Neuron (in vitro differentiated cells): ENCODE data around the gene NT5M.

Experiments used
- H2AFZ ChIP-seq: one replicate; pipeline ENCODE4 v1.6.1; 2013; ENCODE audit warnings: low read depth, mild to moderate bottlenecking, inconsistent platforms, low read length, moderate library complexity
- H3K27me3 ChIP-seq: one replicate; pipeline ENCODE4 v1.6.1; 2013; ENCODE audit warnings: low read length; ENCODE audit not compliant: insufficient read depth
- H3K36me3 ChIP-seq: one replicate; pipeline ENCODE4 v1.6.1; 2013; ENCODE audit warnings: low read length; ENCODE audit not compliant: insufficient read depth
- H3K4me1 ChIP-seq: one replicate; pipeline ENCODE4 v1.6.1; 2013; ENCODE audit warnings: low read length; ENCODE audit not compliant: insufficient read depth
- H3K4me3 ChIP-seq: 2 replicates; pipeline ENCODE4 v1.5.1; 2013; ENCODE audit warnings: mild to moderate bottlenecking, low read length, moderate library complexity
- H3K9me3 ChIP-seq: one replicate; pipeline ENCODE4 v1.6.1; 2013; ENCODE audit warnings: low read length

The NT5M gene

DNA sequence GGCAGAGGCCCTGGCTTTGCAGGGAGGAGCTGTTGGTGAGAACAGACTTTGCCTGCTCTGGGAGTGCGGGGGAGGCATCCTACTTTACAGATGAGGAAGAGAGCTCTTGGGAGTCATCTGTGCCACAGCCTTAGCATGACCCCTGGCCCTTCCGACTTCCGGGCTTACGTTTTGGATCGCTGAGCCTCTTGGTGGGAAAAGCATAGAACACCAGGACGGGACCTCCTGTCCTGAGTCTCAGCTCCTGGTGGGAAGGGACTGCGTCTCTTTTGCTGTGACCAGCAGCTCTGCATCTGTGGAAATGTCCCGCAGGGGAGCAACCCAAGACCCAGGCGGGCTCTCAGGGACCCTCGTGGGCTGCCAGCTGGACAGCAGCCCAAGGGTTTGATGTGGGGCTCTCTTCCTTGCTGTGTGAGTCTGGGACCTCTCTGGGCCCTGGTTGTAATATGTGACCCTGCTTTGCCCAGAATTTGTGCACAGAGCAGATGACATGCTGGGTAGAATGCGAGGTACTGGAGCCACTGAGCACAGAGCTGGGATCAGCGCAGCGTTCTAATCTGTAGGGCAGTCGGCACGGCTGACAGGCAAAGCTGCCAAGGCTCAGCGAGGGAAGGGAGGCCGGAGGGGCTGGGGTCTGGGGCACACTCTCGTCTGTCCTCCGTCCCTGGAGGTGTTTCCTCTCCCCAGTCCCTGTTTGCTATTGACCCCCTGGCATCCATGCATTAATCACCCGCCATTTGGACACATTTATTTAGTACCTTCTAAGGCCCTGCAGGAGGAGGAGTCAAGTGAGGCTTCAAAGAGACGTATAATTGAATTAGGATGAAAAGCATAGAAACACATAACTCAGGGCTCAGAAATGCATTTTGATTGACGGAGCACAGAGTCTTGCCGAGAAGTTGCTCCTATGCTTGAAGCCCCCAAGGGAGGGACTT, 64.0 kb downstream of the NT5M start:
- no peak overlapping the region for H2AFZ ChIP-seq
- no peaks in the 10 kb centered on the region for H3K36me3 ChIP-seq
- no peak overlapping the region for H3K4me3 ChIP-seq
- peaks cover 6% of the 10 kb centered on the region for H3K9me3 ChIP-seq
- peaks cover 11% of the 10 kb centered on the region for H3K4me1 ChIP-seq
- no peaks in the 10 kb centered on the region for H3K27me3 ChIP-seq

DNA sequence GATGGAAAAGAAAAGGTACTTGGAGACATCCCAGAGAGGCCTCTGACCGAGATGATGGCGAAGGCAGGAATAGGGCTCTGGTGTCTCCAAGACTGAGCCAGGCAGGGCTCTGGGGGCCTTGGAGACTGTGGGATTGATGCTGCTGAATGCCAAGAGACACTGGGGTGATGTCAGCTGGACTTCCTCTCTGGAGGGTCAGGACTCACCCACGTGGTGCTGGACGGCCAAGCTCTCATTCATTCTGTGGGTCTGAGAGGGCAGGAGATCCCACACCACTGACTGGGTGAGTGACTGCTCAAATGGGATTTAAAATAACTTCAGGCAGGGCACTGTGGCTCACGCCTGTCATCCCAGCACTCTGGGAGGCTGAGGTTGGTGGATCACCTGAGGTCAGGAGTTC, 64.8 kb downstream of the NT5M start:
- Histone ChIP-seq H2AFZ (no peak overlapping the region), H3K27me3 (no peaks in the 10 kb centered on the region), H3K36me3 (no peaks in the 10 kb centered on the region), H3K4me1 (peaks cover 11% of the 10 kb centered on the region), H3K9me3 (peaks cover 6% of the 10 kb centered on the region), H3K4me3 (no peak overlapping the region)

DNA sequence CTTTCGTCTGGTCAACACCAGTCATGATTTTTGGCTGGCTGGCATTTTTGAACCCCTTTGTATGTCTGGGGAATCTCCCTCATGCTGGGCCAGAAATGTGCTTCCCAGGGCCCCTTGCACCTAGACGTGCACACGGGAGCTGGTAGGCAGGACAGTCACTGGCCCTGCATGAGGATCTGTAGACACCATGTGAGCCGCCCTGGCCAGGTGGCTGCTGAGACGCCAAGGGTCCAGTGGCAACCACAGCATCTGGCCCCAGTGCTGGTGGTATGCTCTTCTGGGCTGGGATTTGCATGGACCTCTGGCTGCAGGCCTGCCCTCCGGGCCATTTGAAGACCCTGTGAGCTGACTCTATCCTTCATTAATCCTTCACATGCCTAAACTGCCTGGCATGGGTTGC, 67.5 kb downstream of the NT5M start:
- H2AFZ ChIP-seq = no peak overlapping the region
- no peaks in the 10 kb centered on the region for H3K27me3 ChIP-seq
- H3K4me1 ChIP-seq = no peaks in the 10 kb centered on the region
- H3K9me3 ChIP-seq = peaks cover 4% of the 10 kb centered on the region
- no peak overlapping the region for H3K4me3 ChIP-seq
- H3K36me3 ChIP-seq = no peaks in the 10 kb centered on the region

DNA sequence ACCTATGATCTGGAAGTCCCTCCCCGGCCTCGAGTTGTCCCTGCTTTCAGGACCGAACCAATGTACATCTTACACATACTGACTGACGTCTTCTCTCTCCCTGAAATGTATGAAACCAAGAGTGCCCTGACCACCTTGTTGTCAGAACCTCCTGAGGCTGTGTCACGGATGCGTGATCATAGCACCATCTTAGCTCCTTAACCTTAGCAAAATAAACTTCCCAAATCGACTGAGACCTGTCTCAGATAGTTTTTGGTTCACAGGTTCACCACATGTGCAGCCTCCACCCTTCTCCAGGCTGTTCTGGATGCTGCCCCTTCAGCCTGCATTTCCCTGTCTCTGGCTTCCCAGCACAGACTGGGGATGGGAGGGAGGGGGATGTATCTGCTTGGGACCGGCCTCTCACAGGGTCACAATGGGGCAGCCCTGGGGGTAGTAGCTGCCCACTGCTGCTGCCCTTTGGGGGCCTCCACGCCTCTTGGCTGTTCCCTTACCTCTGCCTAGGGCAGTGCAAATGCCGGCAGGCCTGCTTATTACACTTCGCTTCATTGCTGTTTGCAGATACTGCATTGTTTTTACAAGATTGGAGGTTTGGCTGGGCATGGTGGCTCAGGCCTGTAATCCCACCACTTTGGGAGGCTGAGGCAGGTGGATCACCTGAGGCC, 69.8 kb downstream of the NT5M start:
- peaks cover 5% of the 10 kb centered on the region for H3K4me1 ChIP-seq
- H3K4me3 ChIP-seq = no peak overlapping the region
- H3K9me3 ChIP-seq = no peaks in the 10 kb centered on the region
- no peaks in the 10 kb centered on the region for H3K27me3 ChIP-seq
- no peak overlapping the region for H2AFZ ChIP-seq
- H3K36me3 ChIP-seq = no peaks in the 10 kb centered on the region

DNA sequence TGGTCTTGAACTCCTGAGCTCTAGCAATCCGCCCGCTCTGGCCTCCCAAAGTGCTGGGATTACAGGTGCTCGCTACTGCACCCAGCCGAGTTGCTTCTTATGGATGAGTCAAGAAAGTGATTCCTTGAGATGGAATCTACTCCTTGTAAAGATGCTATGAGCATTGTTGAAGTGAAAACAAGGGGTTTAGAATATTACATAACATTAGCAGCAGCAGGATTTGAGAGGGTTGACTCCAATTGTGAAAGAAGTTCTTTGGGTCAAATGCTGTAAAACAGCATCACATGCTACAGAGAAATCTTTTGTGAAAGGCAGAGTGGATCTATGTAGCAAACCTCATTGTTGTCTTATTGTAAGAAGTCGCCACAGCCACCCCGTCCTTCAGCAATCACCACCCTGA, 72.7 kb downstream of the NT5M start:
- H3K4me3 ChIP-seq = no peak overlapping the region
- H3K9me3 ChIP-seq = no peaks in the 10 kb centered on the region
- no peak overlapping the region for H2AFZ ChIP-seq
- peaks cover 20% of the 10 kb centered on the region for H3K4me1 ChIP-seq
- H3K27me3 ChIP-seq = no peaks in the 10 kb centered on the region
- H3K36me3 ChIP-seq = no peaks in the 10 kb centered on the region

DNA sequence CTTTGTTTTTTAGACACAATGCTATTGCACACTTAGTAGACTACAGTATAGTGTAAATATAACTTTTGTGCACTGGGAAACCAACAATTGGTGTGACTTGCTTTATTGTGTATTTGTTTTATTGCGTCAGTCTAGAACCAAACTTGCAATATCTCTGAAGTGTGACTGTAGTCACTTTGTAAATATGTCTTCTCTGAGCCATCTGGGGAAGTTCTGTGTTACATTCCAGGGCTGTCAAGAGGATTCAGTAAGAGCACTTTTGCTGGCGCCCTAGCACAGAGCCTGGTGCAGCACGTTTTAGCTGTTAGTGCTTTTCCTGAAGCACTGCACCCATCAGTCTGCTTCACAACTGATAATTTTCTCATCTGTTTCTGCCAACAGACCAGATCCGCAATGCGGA, 73.2 kb downstream of the NT5M start:
- Histone ChIP-seq H2AFZ (no peak overlapping the region), H3K4me1 (peaks cover 25% of the 10 kb centered on the region), H3K36me3 (no peaks in the 10 kb centered on the region), H3K9me3 (no peaks in the 10 kb centered on the region), H3K4me3 (no peak overlapping the region), H3K27me3 (no peaks in the 10 kb centered on the region)

DNA sequence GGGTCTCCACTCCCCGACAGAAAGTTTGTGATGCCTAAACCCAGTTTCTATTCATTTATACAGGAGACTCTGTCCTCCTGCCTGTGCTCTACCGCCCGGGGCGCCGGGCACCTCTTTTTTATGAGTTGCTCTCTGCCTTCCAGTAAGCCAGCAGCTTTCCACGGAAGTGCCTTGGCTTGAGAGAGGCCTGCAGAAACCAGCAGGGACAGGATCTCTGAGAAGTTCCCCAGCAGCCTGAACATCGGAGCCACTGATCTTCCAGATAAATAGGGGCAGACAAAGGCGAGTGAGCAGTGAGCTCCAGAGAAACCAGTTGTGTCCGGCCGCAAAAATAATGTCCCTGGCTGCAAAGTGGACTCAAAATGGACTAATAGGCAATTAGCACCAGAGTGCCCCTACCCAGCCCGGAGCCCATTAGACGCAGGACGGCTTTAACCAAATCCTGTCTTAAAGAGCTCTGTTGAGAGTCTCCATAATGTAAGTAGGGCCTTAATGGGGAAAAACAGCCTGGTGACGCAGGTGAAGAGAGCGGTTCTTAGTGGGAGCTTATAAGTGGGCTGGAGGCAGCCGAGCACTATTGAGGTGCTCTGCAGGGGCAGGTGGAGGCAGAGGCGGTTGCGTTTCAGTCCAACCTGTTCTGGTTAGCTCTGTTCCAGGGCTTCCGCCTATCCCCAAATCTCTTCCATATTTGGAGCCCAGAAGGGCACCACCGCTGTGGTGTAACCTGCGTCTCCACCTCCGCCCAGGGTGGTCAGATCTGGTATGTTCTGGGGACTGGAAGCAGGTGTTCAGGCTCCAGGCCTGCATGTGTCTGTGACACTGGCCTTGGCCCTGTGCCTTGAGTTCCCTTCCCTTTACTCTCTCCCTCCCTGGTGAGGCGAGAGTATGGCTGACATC, 74.1 kb downstream of the NT5M start:
- Histone ChIP-seq H3K27me3 (no peaks in the 10 kb centered on the region), H3K4me3 (no peak overlapping the region), H3K9me3 (no peaks in the 10 kb centered on the region), H2AFZ (no peak overlapping the region), H3K36me3 (no peaks in the 10 kb centered on the region), H3K4me1 (peaks cover 34% of the 10 kb centered on the region)

DNA sequence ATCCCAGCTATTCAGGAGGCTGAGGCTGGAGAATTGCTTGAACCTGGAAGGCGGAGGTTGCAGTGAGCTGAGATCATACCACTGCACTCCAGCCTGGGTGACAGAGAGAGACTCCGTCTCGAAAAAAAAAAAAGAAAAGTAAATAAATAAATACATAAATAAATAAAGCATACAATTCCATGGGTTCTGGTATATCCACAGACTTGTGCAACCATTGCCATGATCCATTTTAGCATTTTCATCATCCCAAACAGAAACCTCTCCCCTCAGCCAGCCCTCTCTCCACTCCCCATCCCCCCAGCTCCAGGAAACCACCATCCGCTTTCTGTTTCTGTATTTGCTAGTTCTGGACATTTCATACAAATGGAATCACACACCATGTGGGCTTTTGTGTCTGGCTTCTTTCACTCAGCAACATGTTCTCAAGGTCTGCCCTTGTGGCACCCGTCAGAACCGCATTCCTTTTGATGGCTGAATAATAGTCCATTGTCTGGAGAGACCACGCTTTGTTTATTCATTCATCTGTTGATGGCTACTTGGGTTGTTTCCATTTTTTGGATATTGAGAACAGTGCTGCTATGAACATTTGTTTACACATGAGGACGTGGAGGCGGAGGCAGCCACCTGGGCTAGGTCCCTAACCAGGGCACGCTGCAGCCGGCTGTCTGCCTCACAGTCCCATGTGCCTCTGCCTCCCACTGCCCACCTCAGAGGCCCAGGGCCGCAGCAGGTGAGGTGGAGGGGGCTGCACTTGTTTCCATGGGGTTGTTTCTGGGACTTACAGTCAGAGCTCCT, 76.2 kb downstream of the NT5M start:
- Histone ChIP-seq H3K4me3 (no peak overlapping the region), H3K27me3 (no peaks in the 10 kb centered on the region), H3K4me1 (peaks cover 39% of the 10 kb centered on the region), H3K9me3 (no peaks in the 10 kb centered on the region), H3K36me3 (no peaks in the 10 kb centered on the region), H2AFZ (no peak overlapping the region)

DNA sequence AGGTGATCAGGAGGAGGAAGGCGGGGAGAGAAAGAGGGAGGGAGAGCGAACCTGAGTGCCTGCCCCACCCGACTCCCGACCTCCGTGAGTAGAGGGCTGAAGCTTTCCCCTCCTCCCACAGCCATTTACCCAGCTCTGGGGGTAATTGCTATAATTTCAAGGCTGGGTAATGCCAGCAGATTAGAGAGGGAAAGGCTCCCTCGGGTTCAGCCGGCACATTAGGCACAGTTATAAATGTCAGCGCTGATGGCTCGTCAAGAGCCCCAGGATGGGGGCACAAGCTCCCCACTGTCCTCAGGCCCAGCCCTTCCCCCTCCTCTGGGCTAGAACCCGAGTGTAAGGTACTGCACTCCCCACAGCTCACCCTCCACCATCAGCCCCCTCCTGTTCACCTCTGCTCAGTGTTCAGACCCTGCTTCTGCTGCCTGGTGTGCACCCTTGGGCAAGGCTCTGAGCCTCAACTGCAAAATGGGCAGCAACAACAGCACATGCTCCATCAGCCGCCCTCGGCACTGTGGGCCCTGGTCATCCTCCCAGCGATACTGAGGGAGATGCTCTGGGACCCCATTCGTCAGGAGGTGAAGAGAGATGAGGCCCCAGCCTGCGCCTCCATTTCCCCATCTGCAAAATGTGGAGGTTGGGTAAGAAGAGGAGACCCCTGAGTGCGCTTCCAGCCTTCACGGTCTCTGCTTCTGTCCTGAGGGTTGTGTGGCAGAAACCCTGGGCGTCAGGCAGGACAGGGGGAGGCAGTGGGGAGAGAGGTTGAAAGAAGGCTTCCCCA, 77.2 kb downstream of the NT5M start:
- no peaks in the 10 kb centered on the region for H3K9me3 ChIP-seq
- no peaks in the 10 kb centered on the region for H3K27me3 ChIP-seq
- H3K4me1 ChIP-seq = peaks cover 49% of the 10 kb centered on the region
- no peak overlapping the region for H2AFZ ChIP-seq
- no peaks in the 10 kb centered on the region for H3K36me3 ChIP-seq
- no peak overlapping the region for H3K4me3 ChIP-seq

DNA sequence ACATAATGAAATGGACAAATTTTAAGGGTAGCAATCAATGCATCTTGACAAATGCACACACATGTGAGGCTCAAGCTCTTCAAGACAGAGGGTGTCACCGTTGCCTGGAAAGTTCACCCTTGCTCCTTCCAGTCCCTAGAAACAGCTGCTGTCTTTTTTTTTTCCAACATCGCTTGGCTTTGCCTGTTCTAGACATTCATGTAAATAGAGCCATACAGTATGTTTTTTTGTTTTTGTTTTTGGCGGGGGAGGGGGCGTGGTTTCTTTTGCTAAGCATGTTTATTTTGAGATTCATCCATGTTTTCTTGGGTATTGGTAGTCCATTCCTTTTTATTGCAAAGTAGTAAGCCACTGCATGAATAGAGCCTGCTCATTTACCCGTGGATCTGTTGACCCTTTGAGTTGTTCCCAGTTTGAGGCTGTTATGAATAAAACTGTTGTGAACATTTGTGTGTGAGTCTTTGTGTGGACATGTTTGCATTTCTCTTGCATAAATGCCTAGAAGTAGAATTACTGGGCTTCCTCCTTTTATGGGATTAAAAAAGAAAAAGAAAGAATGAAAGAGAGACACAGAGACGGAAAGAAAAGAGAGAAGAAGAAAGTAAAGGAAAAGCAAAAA, 78.4 kb downstream of the NT5M start:
- no peak overlapping the region for H3K4me3 ChIP-seq
- H3K9me3 ChIP-seq = no peaks in the 10 kb centered on the region
- peaks cover 61% of the 10 kb centered on the region for H3K4me1 ChIP-seq
- H3K36me3 ChIP-seq = no peaks in the 10 kb centered on the region
- H3K27me3 ChIP-seq = no peaks in the 10 kb centered on the region
- H2AFZ ChIP-seq = no peak overlapping the region

DNA sequence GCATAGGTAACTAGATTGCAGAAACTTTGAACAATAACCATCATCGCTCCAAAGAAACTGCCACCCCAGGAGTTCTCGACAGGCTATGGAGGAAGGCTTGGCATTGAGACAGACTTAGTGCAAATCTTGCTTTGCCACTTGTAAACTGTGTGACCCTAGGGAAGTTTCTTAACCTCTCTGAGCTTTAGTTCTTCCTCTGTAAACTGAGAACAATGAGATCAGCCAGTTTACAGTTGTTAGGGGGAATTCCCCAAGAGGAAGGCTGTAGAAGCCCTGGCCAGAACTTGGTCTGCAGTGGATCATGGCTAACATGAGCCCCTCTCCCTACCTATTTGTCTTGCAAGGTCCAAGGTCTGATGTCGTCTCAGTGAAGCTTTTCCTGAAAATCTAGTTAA, 78.9 kb downstream of the NT5M start:
- H3K4me3 ChIP-seq = no peak overlapping the region
- H3K27me3 ChIP-seq = no peaks in the 10 kb centered on the region
- peaks cover 62% of the 10 kb centered on the region for H3K4me1 ChIP-seq
- no peaks in the 10 kb centered on the region for H3K36me3 ChIP-seq
- no peak overlapping the region for H2AFZ ChIP-seq
- no peaks in the 10 kb centered on the region for H3K9me3 ChIP-seq
